Stimulated activated CD8-positive, alpha-beta memory T cell treated with anti-CD3 and anti-CD28 coated beads, Interleukin-7, amount 100 ng/mL, for 48 hours (primary cell): ENCODE data around the gene BIRC6.

Experiments
- DNase-seq, 2 donors: peaks; one replicate each; pipeline ENCODE4 v3.0.0-alpha.2; 2020; ENCODE audit warnings: low read depth in 1 of 2; ENCODE audit errors: extremely low read depth in 1 of 2

The BIRC6 gene

GRCh38 chr2:32663864-32664263 is 307.0 kb downstream of the BIRC6 start:
- DNase-seq: no peak

GRCh38 chr2:32666704-32667103 is 309.9 kb downstream of the BIRC6 start:
- DNase-seq: no peak

- no peak for DNase-seq
Observed at GRCh38 chr2:32668254-32668653, 311.4 kb downstream of the BIRC6 start.
